Activated CD4-positive, CD25-positive, alpha-beta regulatory T cell treated with anti-CD3 and anti-CD28 coated beads, Interleukin-2, amount 50 U/mL, for 16 hours (primary cell): ENCODE data around the gene E2F1.

Experiments used
- DNase-seq: peaks from one replicate; pipeline ENCODE4 v3.0.0-alpha.2; 2020; ENCODE audit warnings: low read depth, low spot score

Gene E2F1

DNA sequence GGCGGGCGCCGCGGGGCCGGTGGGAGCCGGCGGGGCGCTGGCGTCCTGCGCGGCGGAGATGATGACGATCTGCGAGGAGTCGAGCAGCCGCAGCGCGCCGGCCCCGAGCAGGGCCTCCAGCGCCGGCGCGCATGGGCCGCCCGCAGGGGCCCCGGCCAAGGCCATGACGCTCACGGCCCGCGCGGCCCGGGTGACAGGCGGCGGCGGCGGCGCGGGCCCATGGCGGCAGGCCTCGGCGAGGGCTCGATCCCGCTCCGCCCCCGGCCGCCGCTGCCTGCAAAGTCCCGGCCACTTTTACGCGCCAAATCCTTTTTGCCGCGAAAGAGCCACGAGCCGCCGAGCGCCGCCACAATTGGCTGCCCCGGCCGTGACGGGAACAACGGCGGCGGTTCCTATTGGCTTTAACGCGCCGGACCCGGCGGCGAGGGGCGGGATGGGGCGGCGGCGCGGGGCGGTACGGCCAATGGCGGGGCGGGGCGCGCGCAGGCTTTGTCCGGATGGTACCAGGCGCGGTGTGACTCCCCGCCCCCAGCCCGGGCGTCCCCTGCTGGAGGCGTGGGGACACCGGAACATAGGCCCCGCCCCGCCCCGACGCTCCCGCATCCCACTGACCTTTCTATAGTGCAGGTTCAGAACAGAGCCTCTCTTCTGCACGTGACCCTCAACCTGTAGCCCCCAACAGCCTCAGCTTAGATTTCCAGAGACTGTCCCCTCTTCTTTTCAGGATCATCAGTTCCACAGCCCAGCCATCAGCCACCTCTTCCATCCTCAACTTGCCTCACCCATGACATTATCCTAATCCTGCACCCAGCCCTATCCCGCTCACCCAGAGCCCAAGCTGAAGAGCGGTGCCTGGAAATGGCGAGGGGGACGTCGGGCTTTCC, at the start of gene E2F1:
TSS of gene E2F1 (minus strand) at position 286 of the 884 bp plus-strand sequence. CDS start at position 165, 121 bp downstream.
- peak; percentile 87 for DNase-seq

DNA sequence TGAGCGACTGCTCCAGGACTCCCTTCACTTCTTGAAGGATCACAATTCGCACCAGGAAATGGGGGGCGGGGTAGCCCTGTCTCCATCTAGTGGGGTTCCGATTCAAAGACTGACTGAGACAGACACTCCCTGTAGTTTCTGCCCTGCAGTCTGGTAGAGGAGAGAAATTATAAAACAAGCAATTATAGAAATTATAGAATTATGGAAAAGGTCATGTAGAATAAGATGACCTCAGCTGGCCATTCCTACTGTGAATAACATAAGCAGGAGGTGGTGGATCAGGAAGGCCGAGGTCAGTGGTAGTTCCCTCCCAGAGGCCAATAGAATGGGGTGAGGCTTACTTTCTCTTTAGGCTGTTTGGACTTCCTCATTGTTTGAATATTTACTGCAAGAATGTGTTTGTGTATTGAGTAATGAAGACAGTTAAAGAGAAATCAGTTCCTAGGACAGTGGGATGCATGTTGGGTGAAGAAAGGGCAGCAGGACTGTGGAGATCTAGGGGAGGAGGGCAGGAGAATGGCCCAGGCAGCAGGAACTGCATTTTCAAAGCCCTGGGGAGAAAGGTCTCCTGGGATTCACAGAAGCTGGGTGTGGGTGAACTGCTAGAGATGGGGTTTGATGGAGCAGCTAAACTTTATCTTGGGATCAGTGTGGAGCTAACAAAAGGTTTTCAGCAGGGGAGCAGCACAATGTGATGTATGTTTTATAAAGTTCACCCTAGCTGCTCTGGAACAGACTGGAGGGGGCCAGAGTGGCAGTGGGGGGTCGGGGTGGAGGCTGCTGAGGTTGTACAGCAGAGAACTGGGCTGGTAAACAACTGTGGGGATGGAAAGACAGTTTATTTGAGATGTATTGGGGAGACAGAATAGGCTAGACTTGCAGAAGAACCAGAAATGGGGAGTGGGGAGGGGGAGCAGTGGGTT, 47.7 kb upstream of the E2F1 start:
- DNase-seq = no peak

GRCh38 chr20:33732166-33732970, 46.2 kb upstream of the E2F1 start:
- DNase-seq = no peak

DNA sequence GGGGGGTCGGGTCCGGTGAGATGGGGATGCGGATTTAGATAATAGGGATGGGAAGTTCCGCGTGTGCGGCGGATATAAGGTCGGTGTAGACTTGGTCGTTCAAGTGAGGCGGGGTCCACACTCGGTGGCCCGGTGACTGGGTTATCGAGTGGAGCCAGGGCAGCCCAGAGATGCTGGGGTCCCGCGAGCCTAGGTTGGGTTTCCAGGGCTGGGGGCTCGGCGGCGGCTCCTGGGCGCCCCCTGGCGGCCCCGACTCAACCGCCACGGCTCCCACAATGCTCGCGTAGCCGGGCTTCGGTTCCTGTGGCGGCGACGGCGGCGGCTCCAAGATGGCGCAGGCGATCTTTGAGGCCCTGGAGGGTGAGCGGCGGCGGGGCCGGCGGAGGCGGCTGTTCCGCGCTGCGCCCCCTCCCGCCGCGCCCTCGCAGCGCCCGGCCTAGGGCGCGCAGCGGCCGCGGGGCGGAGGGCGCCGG, 45.5 kb upstream of the E2F1 start, which contains the start of gene ZNF341:
TSS of gene ZNF341 (plus strand) at position 304 of the 473 bp plus-strand sequence. CDS start at position 330, 26 bp downstream.
- peak; percentile 76 for DNase-seq

GRCh38 chr20:33730946-33731692, 44.9 kb upstream of the E2F1 start:
- DNase-seq = no peak

GRCh38 chr20:33729101-33729500, 42.9 kb upstream of the E2F1 start:
- no peak for DNase-seq

DNA sequence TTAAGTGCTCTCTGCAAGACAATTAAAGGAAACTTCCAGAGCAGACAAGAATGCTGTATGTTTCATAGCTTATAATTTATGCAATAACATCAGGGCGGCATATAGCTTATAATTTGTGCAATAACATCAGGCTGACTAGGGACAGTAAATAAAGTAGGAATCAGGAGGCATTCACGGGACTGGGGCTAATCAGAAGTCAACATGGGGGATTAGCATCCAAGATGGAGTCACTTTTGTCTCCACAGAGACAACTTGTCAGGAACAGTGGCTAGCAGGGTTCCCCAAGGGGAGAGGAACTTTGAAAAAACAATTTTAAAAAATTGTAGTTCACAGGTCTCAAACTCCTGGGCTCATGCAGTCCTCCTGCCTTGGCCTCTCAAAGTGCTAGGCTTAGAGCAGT, 42.3 kb upstream of the E2F1 start:
- DNase-seq = no peak

DNA sequence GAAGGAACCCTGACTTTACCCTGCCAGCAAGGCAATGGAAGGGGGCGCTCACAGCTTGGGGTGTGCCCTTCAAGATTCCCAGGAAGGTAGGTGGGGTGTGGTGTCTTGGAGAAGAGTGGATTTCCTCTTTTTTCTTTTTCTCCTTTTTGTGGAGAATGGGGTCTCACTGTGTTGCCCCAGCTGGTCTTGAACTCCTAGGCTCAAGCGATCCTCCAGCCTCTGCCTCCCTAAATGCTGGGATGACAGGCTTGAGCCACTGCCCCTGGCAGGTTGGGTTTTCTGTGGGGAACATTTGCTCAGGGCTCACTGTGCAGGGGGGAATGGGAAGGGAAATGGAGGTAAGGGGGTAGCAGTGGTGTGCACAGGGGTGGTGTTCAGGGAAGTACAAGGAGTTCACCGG, 41.6 kb upstream of the E2F1 start:
- DNase-seq = no peak

DNA sequence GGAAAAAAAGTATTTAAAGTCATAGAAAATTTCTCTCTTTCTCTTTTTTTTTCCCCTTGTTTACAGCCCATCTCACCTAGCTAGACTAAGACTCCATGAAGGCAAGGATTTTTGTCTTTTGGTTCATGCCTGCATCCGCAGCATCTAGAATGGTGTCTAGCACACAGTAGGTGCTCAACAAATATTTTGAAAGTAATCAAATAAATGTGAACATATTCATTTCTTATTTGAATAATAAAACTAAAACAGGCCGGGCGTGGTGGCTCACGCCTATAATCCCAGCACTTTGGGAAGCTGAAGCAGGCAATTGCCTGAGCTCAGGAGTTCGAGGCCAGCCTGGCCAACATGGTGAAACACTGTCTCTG, 40.9 kb upstream of the E2F1 start:
- DNase-seq = no peak

DNA sequence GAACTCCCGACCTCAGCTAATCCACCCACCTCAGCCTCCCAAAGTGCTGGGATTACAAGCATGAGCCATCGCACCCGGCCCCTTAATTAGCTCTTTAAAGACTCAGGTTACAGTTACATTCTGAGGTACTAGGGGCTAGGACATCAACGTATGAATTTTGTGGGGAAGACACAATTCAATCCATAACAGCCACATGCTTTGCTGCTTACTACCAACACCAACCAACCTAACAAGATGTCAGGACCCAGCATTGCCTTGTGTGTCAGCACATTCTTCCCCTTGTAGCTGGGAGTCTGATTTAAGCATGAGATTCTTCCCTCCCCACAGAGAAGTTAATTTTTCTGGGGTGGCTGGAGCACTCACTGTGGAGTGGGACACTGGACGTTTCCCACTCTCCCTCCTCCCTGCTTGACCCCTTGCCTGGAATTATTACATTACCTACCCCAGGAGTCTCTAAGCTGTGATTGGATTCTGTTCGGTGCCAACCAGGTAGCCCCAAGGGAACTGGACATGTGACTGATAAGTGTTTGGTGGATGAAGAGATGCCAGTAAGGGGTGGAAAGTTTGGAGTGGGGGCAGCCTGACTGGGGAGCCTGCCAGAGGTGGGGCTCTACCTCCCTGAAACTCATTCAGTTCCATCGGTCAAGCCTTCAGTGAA, 39.6 kb upstream of the E2F1 start:
- DNase-seq = no peak

GRCh38 chr20:33724439-33725094, 38.4 kb upstream of the E2F1 start:
- no peak for DNase-seq

DNA sequence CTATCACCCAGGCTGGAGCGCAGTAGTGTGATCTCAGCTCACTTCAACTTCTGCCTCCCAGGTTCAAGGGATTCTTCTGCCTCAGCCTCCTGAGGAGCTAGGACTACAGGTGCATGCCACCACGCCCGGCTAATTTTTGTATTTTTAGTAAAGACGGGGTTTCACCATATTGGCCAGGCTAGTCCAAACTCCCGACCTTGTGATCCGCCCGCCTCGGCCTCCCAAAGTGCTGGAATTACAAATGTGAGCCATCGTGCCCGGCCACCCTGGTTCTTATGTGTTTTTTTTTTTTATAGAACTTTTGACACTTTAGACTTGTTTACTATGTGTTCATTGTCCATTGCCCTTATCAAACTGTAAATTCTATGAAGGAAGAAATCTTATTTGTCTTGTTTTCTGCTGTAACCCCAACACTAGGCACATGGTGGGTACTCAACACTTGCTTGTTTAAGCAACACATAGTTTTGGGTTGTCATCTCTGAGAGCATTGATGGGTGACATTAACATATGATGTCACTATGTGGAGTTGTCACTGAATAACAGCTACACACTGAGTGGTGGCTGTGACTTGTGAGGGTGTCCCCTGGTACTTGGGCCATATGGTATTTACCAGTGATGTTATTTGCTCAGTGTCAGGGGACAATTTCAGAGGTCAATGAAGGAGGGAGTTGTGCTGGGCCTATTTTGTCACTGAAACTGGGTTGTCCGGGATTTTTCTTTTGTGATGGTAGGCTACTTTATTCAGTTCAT, 35.4 kb upstream of the E2F1 start:
- no peak for DNase-seq

DNA sequence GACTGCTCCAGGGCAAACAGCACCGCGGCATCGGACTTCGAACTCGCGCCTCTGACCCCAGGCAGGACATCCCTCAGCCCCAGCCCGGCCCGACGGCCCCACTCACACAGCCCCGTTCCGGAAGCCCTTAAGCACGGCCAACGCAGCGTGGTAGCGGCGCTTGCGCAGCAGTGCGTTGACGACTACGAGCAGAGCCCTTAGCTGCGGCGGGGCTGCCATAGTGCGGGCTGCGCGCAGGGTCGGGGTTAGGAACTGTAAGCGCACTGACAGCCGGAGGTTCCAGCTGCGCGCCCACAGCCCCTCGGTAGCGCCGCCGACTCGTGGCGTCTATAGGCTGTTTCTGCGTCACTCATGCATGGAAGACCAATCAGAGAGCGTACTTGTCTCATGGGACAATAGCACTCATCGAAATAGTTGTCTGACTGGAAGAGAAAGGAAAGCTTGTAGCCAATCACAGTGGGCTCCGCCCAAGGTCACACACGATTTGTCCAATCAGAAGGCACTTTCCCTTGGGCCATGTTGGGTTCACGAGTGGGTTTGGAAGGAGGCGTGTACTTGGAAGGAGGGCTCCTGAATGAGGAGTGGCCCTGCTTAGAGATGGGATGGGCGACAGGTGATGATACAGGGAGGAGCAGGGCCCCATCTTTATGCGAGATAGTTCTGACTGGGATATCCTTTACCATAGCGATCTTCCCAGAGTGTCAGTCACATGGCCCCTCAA, 34.0 kb upstream of the E2F1 start, which contains the start of gene PXMP4:
TSS of gene PXMP4 (minus strand) at position 322 of the 721 bp plus-strand sequence. CDS start at position 219, 103 bp downstream.
- peak; percentile 81 for DNase-seq

GRCh38 chr20:33719277-33719988, 33.2 kb upstream of the E2F1 start:
- no peak for DNase-seq

- DNase-seq = no peak
These were observed 30.3 kb upstream of the E2F1 start for GRCh38 chr20:33716498-33716897.

- no peak for DNase-seq
These were observed 27.7 kb upstream of the E2F1 start for GRCh38 chr20:33713865-33714367.

DNA sequence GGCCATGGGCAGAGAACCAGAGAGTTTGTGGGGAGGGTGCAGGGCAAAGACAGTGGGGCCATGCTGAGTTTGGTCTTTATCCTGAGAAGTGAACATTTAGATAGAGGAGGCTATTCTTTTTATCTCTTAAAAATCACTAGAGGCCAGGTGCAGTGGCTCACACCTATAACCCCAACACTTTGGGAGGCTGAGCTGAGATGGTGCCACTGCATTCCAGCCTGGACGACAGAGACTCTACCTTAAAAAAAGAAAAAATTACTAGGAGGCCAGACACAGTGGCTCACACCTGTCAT, 25.2 kb upstream of the E2F1 start:
- DNase-seq = no peak
